Measurements from ENCODE around the gene TLDC2.
A peak's percentile ranks its signal among the peaks of the same experiment; 100 is the strongest.
"Not testable (repeated sequence)": the region's sequence is repeated elsewhere in the genome, so short reads cannot be mapped to it uniquely, and the experiment has no call there.

TLDC2 gene

DNA sequence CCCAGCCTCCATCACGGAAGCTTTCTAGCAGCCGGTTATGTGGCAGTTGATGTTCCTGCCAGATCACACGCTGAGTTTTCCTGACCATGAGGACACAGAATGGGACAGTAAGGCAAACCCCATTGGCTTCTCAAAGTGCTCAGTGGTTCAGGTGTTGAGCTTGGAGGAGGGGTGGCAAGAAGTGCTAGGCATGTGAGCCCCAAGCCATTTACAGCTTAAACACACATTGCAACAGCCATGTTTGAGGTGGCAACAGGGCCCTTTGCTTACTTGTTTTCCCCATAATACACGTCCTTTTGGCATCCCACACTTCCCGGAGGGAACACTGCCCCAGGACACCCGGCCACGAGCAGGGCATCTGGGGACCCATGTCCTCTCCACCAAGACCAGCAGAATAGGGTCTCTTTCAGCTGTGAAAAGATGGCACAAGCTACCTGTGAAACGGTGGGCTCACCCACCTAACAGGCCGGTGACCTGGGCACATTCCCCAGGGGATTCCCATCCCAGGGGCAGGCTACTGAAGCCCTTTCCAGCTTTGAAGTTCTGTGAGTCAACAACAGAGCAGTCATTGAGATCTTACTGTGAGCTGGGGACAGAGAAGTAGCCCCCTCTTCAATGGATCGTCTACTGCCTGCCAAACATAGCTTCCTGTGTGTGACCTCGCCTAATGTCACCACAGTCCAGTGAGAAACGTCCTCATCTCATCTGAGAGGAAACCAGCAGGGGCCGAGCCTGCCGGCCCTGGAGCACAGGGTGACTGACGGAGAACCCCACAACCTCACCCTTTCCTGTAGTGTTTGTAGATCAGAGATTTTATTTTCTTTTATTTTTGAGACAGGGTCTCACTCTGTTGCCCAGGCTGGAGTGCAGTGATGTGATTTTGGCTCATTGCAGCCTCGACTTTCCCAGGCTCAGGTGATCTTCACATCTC lies 4.0 kb upstream of the TLDC2 start:
- no peak for DNase-seq (ENCODE audit: low spot score)

DNA sequence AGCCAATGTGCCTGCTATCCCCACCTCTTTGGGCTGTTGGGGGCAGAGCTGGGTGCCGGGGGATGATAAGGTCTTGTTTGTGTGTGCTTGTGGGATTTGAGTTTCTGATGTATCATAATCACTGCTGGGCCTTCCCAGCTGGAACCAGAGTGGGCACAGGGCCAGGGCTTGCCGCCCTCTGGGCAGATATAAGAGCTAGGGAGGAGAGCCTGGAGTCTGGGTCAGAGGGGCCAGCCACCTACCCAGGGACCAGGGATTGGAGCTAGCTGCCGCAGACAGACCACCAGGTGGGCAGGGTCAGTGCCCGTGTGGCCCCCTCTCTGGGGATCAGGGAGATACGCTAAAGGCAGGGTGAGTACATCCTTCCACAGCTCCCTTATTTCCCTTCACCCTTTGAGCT lies 3.1 kb upstream of the TLDC2 start:
- no peak for DNase-seq (ENCODE audit: low spot score)

DNA sequence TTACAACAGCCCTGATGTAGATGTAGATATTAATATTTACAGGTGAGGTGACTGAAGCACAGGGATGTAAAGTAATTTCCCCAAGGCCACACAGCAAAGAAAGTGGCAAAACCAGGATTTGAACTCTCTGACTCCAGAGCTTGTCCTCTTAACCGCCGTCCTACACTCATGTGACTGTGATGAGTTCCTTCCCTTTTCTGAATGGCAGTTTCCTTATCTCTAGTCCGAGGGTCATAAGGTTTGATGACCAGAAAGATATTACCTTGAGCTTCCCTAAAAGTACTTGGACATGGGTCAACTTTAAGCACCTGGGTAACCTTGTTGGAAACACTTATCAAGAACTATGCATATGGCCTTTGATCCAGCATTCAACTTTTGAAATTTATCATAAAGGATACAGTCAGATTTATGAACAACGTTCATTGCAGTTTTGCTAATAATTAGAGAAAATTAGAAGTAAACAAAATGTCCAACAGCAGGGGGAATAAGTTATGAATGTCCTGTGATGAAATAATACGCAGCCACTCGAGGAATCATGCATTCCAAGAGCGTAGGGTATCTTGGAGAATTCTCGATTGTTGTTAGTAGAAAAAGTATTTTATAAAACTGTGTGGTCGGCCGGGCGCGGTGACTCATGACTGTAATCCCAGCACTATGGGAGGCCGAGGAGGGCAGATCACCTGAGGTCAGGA lies 2.3 kb upstream of the TLDC2 start:
- DNase-seq (ENCODE audit: low spot score), result no peak

DNA sequence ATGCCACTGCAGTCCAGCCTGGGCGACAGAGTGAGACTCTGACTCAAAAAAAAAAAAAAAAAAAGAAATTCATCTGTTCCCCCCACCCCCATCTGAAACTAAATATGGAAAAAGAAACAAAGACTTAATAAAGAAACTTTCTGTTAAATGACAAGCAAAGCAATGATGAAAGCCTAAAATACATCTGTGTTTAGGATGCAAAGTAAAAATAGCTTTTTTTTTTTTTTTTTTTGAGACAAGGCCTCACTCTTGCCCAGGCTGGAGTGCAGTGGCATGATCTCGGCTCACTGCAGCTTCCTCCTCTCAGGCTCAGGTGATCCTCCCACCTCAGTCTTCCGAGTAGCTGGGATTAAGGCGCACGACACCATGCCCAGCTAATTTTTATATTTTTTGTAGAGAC lies 845 bp upstream of the TLDC2 start:
- DNase-seq (ENCODE audit: low spot score), result not testable (repeated sequence)

DNA sequence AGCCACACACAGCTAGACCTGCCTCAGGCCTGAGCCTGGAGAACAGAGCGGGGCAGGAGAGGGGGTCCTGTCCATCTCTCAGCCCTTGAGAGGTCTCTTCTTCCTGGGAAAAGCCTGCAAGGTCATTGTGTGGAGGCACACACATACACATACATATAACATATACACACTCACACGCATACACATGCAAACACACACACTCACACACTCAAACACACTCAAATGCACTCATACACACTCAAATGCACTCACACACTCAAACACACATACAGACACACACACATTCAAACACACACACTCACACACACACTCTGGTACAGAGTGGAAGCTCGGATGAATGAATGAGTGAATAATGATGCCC lies 515 bp downstream of the TLDC2 start:
- no peak for DNase-seq (ENCODE audit: low spot score)

DNA sequence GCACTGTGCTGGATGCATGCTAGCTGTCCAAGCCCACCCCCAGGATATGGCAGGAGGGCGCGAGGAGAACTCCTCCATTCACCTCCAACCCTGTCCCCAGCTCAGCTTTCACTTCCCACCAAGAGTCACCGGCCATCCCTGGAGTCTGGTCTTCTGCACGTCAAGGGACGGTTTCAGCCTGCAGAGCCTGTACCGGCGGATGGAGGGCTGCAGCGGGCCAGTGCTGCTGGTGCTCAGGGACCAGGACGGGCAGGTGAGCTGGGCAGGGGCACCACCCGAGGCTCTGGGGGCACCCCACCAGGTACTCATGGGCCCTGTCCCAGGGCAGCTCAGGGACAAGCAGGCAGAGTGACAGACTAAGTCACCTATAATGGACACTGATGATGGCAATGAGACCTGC lies 3.0 kb downstream of the TLDC2 start:
- no peak for DNase-seq (ENCODE audit: low spot score)

DNA sequence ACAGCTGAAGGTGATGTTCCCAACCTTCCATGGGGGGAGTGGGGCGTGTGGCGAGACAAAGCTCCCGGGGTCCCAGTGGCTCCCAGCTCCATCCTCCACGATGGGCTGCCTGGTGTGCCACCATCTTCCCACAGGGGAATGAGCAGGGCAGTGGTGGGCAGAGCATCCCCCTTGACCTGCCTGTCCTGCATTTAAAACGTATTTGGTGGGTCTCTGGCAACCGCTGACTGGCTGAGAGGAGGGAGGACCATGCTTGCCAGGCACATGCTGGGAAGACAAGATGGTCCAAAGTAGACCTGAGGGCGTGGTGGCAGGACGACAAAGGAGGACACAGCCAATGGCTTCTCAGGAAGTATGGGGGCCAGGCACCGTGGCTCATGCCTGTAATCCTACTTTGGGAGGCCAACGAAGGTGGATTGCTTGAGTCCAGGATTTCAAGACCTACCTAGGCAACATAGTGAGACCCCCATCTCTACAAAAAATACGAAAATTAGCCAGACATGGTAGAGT lies 4.9 kb downstream of the TLDC2 start:
- DNase-seq (ENCODE audit: low spot score), result no peak

DNA sequence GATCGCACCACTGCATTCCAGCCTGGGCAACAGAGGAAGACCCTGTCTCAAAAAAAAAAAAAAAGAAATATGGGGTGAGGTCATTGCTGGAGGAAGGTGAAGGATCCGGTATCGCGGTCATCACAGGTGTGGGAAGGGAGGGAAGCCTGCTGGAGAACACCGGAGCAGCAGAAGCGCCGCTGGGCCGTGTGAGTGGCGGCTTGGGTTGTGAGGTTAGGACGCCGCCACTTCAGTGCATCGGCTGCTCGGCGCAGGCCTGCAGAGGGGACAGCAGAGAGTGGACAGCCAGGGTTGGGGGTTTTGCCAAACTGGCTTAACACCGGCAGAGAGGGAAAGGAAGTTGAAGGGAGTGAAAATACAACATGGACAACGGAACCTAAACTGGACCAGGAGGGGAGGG lies 5.4 kb downstream of the TLDC2 start:
- DNase-seq (ENCODE audit: low spot score), result no peak

DNA sequence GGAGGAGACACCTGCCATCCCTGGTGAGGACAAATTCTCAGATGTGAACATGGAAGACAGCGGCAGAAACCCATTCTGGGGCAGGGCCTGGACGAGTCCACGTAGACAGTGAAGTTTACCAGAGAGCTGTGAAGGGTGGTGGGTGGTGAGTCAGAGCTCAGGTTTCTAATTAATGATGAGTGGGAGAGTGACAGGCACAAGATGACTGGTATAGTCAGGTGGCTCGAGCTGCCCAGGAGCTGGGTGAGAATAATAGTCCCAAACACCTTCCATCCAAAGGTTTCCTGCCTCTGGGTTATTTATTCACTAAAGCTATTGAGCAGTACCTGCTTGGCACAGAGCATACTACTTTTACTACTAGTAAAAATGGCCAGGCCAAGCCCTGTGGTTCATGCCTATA lies 6.0 kb downstream of the TLDC2 start:
- no peak for DNase-seq (ENCODE audit: low spot score)

DNA sequence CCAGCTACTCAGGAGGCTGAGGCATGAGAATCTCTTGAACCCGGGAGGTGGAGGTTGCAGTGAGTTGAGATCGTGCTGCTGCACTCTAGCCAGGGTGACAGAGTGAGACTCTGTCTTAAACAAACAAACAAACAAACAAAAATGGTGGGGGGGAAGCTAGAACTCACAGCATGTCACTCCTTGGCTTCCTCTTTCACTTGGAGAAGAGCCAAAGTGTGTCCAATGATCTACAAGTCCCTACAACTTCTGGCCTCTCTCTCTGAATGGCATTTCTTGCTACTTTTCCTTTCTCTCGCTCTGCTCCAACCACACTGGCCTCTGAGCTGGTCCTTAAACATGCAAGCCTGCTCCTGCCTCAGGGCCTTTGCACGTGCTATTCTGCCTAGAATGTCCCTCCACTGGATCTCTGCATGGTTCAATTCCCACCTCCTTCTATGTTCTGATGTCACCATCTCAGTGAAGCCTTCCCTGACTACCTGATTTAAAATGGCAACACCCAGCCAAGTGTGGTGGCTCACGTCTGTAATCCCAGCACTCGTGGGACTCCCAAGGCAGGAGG lies 8.1 kb downstream of the TLDC2 start:
- no peak for DNase-seq (ENCODE audit: low spot score)

DNA sequence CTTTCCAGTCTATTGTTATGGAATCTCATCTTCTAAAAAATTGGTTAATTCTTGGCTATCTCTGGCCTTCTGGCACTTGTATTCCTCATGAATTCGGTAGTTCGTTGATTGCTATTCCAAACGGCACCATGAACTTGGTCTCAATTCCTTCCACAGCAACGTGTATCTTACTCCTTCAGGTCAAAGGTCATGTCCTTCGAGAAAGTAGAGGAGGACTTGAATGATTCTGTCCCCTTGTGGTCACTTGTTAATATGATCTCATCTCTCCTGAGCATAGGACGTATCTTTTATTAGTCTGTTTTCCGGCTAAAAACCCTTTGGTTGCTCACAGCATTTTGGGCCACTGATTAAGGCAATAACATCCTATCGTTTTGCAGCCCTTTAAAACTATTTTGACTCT lies 9.4 kb downstream of the TLDC2 start:
- no peak for DNase-seq (ENCODE audit: low spot score)

DNA sequence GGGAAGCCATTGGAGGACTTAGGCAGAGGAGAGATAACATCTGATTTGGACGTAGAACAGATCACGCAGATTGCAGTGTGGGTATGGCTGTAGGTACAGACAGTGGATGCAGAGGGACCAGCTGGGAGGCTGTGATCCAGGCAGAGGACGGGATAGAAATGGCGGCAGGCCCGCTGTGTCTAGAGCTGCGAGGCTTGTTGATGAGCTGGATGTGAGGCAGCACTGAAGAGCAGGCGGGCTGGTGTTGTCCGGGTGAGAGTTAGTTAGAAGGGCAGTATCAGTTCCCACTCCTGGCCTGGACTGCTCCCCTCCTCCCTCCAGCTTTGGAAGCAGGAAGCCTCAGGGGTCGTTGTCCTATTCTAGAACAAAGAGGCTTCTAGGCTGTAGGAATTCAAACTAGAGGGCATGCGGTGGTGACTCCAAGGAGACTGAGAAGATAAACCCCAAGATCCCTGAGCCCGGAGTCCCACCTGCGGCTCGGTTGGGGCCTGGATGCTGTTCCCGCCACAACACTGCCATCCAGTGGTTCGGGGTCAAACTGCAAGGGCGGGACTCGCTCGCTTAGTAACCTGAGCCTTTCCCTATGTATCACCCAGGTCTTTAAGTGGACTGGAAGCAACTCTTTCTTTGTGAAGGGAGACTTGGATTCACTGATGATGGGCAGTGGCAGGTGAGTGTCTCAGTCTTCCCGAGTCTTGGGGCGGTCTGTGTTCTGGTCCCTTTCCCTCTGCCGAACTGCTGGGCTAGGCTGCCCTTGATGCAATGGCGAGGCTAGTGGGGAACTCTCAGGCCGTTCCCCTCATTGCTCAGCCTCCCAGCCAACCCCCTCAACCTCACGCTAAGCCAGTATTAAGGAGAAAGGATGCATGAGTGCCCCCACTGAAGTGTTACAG lies 11.2 kb downstream of the TLDC2 start:
- peak; percentile 87 for DNase-seq (ENCODE audit: low spot score)

DNA sequence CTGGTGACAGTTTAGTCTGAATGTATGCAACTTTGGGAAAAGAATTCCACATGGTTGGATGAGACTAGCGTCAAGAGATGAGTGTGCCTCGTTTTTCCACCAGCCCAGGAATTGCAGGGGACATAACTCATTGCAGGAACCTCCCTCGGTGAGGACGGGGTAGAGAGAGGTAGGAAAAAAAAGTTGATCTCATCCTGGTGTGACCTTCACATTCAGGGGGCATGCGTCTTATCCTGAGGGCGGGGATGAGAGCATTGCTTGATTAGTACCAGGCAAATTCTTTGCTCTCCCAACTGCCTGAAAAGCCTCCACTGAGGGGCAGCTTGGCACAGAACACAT lies 11.8 kb downstream of the TLDC2 start:
- DNase-seq (ENCODE audit: low spot score), result no peak

DNA sequence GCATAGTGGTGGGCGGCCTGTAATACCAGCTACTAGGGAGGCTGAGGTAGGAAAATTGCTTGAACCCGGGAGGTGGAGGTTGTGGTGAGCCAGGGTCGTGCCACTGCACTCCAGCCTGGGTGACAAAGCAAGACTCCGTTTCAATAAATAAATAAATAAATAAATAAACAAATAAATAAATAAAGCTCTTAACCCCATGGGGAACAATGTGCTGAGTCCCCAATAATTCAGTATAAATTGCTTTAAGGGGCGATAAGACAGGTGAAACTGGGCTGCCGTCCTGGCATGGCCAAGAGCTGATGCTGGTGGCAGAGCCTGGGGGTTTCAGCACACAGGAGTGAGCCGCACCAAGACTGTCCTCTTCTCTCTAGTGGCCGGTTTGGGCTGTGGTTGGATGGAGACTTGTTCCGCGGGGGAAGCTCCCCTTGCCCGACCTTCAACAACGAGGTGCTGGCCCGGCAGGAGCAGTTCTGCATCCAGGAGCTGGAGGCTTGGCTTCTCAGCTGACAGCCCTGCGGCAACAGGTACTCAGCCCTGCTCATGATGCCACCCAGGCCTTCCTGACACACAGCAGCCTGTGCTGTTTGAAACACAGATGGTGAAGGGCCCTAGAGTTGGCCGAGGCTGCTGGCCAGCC lies 13.1 kb downstream of the TLDC2 start:
- DNase-seq (ENCODE audit: low spot score), result no peak

DNA sequence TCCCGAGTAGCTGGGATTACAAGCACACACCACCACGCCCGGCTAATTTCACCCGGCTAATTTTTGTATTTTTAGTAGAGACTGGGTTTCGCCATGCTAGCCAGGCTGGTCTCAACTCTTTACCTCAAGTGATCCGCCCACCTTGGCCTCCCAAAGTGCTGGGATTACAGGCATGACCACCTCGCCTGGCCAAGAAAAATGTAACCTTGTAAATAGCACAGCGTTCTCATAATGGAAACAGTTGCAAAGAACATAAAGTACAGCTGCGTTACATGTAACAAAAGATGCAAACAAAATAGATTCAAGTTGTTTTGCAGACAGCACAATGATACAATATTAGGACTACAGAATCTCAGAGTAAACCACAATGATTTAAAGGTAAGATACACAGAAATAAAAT lies 14.6 kb downstream of the TLDC2 start:
- DNase-seq (ENCODE audit: low spot score), result no peak

DNA sequence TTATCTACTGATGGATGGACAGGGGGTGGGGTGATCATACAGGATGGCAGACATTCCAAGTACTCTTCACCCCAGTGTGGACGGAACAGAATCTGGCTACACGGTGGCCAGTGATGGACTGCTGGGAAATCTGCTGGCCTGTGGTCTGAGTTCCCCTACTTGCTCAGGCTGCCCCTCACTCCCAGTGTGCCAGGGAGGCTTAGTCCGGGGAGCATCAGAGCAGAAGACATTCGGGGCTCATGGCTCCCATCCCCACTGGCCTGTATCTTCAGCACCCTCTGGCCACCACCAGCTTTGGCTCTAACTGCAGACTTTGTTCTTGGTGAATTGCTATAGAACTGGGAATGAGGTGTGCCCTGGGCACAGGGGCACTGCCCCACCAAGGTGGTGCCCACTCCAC lies 15.3 kb downstream of the TLDC2 start:
- no peak for DNase-seq (ENCODE audit: low spot score)

DNA sequence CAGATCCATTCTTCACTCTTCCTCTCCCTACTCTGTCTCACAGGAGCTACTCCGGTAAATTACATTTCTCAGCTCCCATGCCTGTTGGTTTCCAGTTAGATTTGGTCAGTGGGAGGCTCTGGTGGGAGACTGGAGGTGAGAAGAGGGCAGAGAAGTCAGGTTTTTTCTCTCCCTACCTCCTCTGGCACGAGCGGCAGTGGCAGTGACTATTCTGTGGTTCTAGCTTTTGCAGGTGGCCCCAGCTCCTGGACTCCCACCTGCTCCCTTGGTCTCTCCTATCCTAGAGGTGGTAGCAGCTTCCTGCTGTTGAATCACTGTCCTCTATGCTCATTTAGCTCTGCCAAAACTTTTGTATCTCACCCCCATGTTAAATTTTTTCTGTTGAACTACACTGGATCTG lies 17.9 kb downstream of the TLDC2 start:
- DNase-seq (ENCODE audit: low spot score), result no peak

DNA sequence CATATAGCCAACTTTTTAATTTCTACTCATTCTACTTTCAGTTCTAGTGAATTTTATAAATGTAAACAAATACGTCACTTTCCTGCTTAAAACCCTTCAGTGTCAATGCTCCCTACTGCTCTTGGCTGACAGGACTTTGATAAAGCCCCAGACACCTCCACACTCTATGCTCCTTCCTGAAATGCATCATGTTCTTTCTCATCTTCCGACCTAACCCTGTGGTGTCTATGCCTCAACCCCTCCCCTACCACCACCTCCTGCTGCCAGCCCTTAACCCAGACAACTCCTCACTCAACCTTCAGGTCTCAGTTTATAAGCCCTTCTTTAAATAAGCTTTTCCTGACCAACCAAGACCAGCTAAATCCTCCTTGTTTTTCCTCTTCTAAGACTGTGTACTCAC lies 19.1 kb downstream of the TLDC2 start:
- no peak for DNase-seq (ENCODE audit: low spot score)

DNA sequence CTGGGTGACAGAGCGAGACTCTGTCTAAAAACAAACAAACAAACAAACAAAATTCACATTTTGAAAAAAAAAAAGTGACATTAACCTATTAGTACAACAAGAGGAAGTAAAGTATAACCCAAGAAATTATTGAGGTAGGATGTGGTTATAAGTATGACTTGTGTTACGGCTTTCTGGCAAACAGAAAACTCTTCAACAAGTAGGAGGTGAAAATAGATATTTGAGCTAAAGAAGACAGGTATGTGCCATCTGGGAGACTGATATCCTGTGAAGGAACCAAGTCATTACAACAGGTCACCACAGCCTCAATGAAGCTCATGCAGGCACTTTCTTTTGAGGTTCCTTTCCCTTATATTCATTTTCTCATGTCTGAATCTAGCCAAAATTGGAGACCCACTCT lies 28.8 kb downstream of the TLDC2 start:
- DNase-seq (ENCODE audit: low spot score), result no peak

DNA sequence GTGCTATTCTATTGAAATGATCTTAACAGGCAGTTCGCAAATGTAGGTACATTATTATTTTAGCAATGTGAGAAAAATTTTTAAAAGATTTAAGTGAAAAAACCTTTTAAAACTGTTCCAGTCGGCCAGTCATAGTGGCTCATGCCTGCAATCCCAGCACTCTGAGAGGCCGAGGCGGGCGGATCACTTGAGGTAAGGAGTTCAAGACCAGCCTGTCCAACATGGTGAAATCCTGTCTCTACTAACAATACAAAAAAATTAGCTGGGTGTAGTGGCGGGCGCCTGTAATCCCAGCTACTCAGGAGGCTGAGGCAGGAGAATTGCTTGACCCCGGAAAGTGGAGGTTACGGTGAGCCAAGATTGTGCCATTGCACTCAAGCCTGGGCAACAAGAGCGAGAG lies 29.6 kb downstream of the TLDC2 start:
- not testable (repeated sequence) for DNase-seq (ENCODE audit: low spot score)

DNA sequence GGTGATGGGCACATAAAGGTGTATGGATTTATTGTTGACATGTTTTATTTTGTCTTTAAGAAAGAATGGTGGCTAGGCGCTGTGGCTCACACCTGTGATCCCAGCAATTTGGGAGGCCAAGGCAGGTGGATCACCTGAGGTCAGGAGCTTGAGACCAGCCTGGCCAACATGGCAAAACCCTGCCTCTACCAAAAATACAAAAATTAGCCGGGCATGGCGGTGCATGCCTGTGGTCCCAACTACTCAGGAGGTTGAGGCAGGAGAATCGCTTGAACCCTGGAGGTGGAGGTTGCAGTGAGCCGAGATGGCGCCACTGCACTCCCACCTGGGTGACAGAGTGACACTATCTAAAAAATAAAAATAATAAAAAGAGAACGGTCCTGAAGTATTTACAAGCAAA lies 30.1 kb downstream of the TLDC2 start:
- not testable (repeated sequence) for DNase-seq (ENCODE audit: low spot score)

DNA sequence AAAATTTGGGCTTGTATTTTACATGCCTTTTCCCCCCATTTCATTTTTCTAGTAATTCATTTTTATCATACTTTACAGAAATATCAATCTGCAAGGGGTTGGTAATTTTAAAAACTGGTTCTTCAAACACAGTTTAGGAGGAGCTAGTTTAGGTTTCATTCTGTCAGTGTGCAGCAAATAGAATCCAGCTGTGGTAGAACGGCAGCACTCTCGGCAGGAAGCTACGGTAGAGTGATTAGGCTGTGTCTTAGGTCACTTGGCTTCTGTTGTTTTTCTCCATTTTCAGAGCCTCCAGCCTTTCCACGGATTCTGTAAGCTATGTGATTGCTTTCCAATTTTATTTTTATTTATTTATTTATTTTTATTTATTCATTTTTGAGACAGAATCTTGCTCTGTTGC lies 32.7 kb downstream of the TLDC2 start:
- no peak for DNase-seq (ENCODE audit: low spot score)
